ENCODE results near the gene DNAL1.
A peak's percentile ranks its signal among the peaks of the same experiment; 100 is the strongest.
"Not testable (repeated sequence)": the region's sequence is repeated elsewhere in the genome, so short reads cannot be mapped to it uniquely, and the experiment has no call there.

DNAL1 gene

GRCh38 chr14:73640796-73641365 is 3.9 kb upstream of the DNAL1 start:
- no peak for DNase-seq (ENCODE audit: low spot score)

GRCh38 chr14:73645248-73645610 is 443 bp downstream of the DNAL1 start:
- no peak for DNase-seq (ENCODE audit: low spot score)

- DNase-seq (ENCODE audit: low spot score), result no peak
Measured at GRCh38 chr14:73651005-73651404, 6.2 kb downstream of the DNAL1 start.

GRCh38 chr14:73655851-73656250 is 11.1 kb downstream of the DNAL1 start:
- DNase-seq (ENCODE audit: low spot score), result no peak

- not testable (repeated sequence) for DNase-seq (ENCODE audit: low spot score)
Measured at GRCh38 chr14:73659202-73659601, 14.4 kb downstream of the DNAL1 start.

GRCh38 chr14:73660511-73660910 is 15.7 kb downstream of the DNAL1 start:
- no peak for DNase-seq (ENCODE audit: low spot score)

GRCh38 chr14:73661872-73662271 is 17.1 kb downstream of the DNAL1 start:
- no peak for DNase-seq (ENCODE audit: low spot score)

GRCh38 chr14:73662487-73662943 is 17.7 kb downstream of the DNAL1 start:
- DNase-seq (ENCODE audit: low spot score), result peak; percentile 74

- DNase-seq (ENCODE audit: low spot score), result no peak
Measured at GRCh38 chr14:73663548-73664212, 18.9 kb downstream of the DNAL1 start.

- DNase-seq (ENCODE audit: low spot score), result no peak
Measured at GRCh38 chr14:73665130-73665529, 20.3 kb downstream of the DNAL1 start.

GRCh38 chr14:73666583-73666982 is 21.8 kb downstream of the DNAL1 start:
- DNase-seq (ENCODE audit: low spot score), result no peak

GRCh38 chr14:73667854-73668253 is 23.1 kb downstream of the DNAL1 start:
- no peak for DNase-seq (ENCODE audit: low spot score)

- no peak for DNase-seq (ENCODE audit: low spot score)
Measured at GRCh38 chr14:73674986-73675385, 30.2 kb downstream of the DNAL1 start.

GRCh38 chr14:73678698-73679097 is 33.9 kb downstream of the DNAL1 start:
- no peak for DNase-seq (ENCODE audit: low spot score)

GRCh38 chr14:73680821-73681220 is 36.0 kb downstream of the DNAL1 start:
- no peak for DNase-seq (ENCODE audit: low spot score)

GRCh38 chr14:73684627-73685026 is 39.8 kb downstream of the DNAL1 start:
- DNase-seq (ENCODE audit: low spot score), result no peak

- no peak for DNase-seq (ENCODE audit: low spot score)
Measured at GRCh38 chr14:73685328-73685727, 40.5 kb downstream of the DNAL1 start.

- DNase-seq (ENCODE audit: low spot score), result no peak
Measured at GRCh38 chr14:73686901-73687300, 42.1 kb downstream of the DNAL1 start.

GRCh38 chr14:73694083-73694482 is 49.3 kb downstream of the DNAL1 start:
- no peak for DNase-seq (ENCODE audit: low spot score)

- no peak for DNase-seq (ENCODE audit: low spot score)
Measured at GRCh38 chr14:73695082-73695481, 50.3 kb downstream of the DNAL1 start.

GRCh38 chr14:73695997-73696396 is 51.2 kb downstream of the DNAL1 start:
- no peak for DNase-seq (ENCODE audit: low spot score)

GRCh38 chr14:73696466-73697400 is 51.9 kb downstream of the DNAL1 start:
- DNase-seq (ENCODE audit: low spot score), result peak; percentile 32

GRCh38 chr14:73700325-73700724 is 55.5 kb downstream of the DNAL1 start:
- DNase-seq (ENCODE audit: low spot score), result no peak
